ENCODE data around the gene ZCCHC2. TPM values are rescaled to one million over a fixed set of nuclear protein-coding genes. Genes with fewer than 3 reads are reported as not detected.

The ZCCHC2 gene
- polyA plus RNA-seq, 1 donor (not counting 4 experiments of a cell fraction or from before 2014, with no cell fraction given): 12.9 TPM

DNA sequence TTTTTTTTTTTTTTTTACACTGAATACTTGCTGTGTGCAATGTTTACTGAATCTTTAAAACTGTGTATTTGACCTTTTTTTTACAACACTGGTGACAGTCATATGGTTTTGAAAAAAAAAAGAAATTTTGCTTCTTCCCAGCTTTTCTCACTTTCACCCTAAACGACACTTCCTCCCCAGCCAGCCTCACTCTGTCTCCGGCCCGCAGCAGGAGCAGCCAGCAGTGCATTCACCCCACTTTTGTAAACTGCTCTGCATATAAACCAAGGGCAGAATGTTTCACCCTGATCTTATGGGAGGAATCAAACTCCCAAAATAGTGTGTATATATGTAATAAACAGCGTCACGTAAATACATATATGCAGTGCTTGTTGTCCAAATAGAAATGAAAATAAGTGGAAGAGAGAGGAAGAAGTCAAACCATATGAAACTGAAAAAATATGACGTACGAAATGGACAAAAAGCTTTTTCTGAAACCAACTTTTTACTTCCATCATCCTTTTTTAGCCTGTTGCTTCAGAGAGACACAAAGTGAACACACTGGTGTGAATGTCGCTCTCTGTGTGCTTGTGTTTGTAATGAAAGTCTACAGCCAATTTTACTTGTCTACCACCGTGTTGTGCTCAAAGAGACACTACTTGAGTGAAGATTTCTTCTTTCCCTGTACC is 54.2 kb downstream of the ZCCHC2 start:
- Histone ChIP-seq H3K27ac (ENCODE audit: control insufficient read depth, insufficient read depth, low read length) (no peak overlapping the region), H4K20me1 (ENCODE audit: control insufficient read depth, extremely low read depth, insufficient read depth, low read length) (no peaks in the 10 kb centered on the region), H3K9ac (ENCODE audit: control insufficient read depth, extremely low read depth, insufficient read depth, low read length) (no peak overlapping the region), H3K27me3 (ENCODE audit: control insufficient read depth, extremely low read depth, insufficient read depth, low read length) (no peaks in the 10 kb centered on the region), H3K9me3 (ENCODE audit: control insufficient read depth, low read depth, low read length) (no peaks in the 10 kb centered on the region), H3K9me1 (ENCODE audit: control insufficient read depth, extremely low read depth, insufficient read depth, low read length) (peaks cover 2% of the 10 kb centered on the region), H3K4me3 (ENCODE audit: control insufficient read depth in 2 of 3, extremely low read depth in 1 of 3, insufficient read depth in 2 of 3, low read depth in 1 of 3, low read length in 3 of 3) (no peak overlapping the region), H2AFZ (ENCODE audit: control insufficient read depth, low read length) (no peak overlapping the region), H3K4me1 (ENCODE audit: control insufficient read depth, extremely low read depth, insufficient read depth, low read length) (peaks cover 7% of the 10 kb centered on the region), H3K36me3 (ENCODE audit: control insufficient read depth in 2 of 2, extremely low read depth in 1 of 2, insufficient read depth in 2 of 2, low read length in 2 of 2) (peaks cover 20 to 23% of the 10 kb centered on the region in 2 experiments), H3K4me2 (ENCODE audit: control insufficient read depth, extremely low read depth, insufficient read depth, low read depth, low read length) (no peak overlapping the region), H3K79me2 (ENCODE audit: control insufficient read depth, insufficient read depth, low read length) (no peaks in the 10 kb centered on the region)
- TF ChIP-seq EZH2 (IDR thresholded peaks at IDR 0.05; ENCODE audit: low read length): no peak
- TF ChIP-seq, protein P1, sequence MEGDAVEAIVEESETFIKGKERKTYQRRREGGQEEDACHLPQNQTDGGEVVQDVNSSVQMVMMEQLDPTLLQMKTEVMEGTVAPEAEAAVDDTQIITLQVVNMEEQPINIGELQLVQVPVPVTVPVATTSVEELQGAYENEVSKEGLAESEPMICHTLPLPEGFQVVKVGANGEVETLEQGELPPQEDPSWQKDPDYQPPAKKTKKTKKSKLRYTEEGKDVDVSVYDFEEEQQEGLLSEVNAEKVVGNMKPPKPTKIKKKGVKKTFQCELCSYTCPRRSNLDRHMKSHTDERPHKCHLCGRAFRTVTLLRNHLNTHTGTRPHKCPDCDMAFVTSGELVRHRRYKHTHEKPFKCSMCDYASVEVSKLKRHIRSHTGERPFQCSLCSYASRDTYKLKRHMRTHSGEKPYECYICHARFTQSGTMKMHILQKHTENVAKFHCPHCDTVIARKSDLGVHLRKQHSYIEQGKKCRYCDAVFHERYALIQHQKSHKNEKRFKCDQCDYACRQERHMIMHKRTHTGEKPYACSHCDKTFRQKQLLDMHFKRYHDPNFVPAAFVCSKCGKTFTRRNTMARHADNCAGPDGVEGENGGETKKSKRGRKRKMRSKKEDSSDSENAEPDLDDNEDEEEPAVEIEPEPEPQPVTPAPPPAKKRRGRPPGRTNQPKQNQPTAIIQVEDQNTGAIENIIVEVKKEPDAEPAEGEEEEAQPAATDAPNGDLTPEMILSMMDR (optimal IDR thresholded peaks at IDR 0.05 in 1 of 3, IDR thresholded peaks at IDR 0.05 in 1 of 3, conservative IDR thresholded peaks at IDR 0.05 in 1 of 3; ENCODE audit: extremely low read depth in 1 of 3, insufficient read depth in 2 of 3, low read length in 3 of 3): no peak
- FAIRE-seq (no peak), DNase-seq (ENCODE audit: low read depth, low spot score) (no peak)
- dilution Hi-C loops (cut with MboI; ENCODE audit: extremely low pct_ligation_motif_present, low sequenced_read_pairs): no loop called here

DNA sequence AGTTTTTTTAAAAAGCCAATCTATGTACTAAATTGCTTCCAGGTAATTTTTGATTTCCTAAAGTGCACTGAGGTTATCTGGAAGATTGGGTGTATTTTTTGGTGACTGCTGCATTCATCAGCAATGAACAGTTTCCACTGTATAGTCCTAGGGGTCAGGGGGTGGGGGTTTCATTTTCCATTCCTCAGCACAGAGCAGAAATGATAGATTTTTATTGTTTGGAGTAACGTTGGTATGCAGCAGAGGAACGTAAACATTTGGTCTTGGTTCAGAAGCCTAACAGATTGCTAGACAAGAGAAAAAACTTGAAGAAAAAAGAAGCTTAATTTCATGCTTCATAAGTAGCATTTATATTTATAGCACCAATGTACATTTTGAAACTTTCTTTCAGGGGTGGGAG is 54.9 kb downstream of the ZCCHC2 start:
- no peak overlapping the region for H3K4me3 ChIP-seq (ENCODE audit: control insufficient read depth in 2 of 3, extremely low read depth in 1 of 3, insufficient read depth in 2 of 3, low read depth in 1 of 3, low read length in 3 of 3)
- no peak for FAIRE-seq
- dilution Hi-C loops (cut with MboI; ENCODE audit: extremely low pct_ligation_motif_present, low sequenced_read_pairs): no loop called here

More for the DNA sequence above, 54.9 kb downstream of the ZCCHC2 start:
- Histone ChIP-seq H3K27ac (ENCODE audit: control insufficient read depth, insufficient read depth, low read length) (no peak overlapping the region), H3K4me1 (ENCODE audit: control insufficient read depth, extremely low read depth, insufficient read depth, low read length) (no peaks in the 10 kb centered on the region), H4K20me1 (ENCODE audit: control insufficient read depth, extremely low read depth, insufficient read depth, low read length) (no peaks in the 10 kb centered on the region), H3K9me1 (ENCODE audit: control insufficient read depth, extremely low read depth, insufficient read depth, low read length) (peaks cover 2% of the 10 kb centered on the region), H2AFZ (ENCODE audit: control insufficient read depth, low read length) (no peak overlapping the region), H3K27me3 (ENCODE audit: control insufficient read depth, extremely low read depth, insufficient read depth, low read length) (no peaks in the 10 kb centered on the region), H3K4me2 (ENCODE audit: control insufficient read depth, extremely low read depth, insufficient read depth, low read depth, low read length) (no peak overlapping the region), H3K36me3 (ENCODE audit: control insufficient read depth in 2 of 2, extremely low read depth in 1 of 2, insufficient read depth in 2 of 2, low read length in 2 of 2) (peaks cover 20 to 23% of the 10 kb centered on the region in 2 experiments), H3K9ac (ENCODE audit: control insufficient read depth, extremely low read depth, insufficient read depth, low read length) (no peak overlapping the region), H3K9me3 (ENCODE audit: control insufficient read depth, low read depth, low read length) (no peaks in the 10 kb centered on the region), H3K79me2 (ENCODE audit: control insufficient read depth, insufficient read depth, low read length) (no peaks in the 10 kb centered on the region)
- no peak for TF ChIP-seq EZH2 (IDR thresholded peaks at IDR 0.05; ENCODE audit: low read length)
- TF ChIP-seq, protein P1 (optimal IDR thresholded peaks at IDR 0.05 in 1 of 3, IDR thresholded peaks at IDR 0.05 in 1 of 3, conservative IDR thresholded peaks at IDR 0.05 in 1 of 3; ENCODE audit: extremely low read depth in 1 of 3, insufficient read depth in 2 of 3, low read length in 3 of 3): no peak
- no peak for DNase-seq (ENCODE audit: low read depth, low spot score)
